ENCODE data around the gene ZNF598. TPM values are rescaled to one million over a fixed set of nuclear protein-coding genes. Genes with fewer than 3 reads are reported as not detected.

Gene ZNF598
- total RNA-seq, 1 donor from 2014 or later = 46.0 TPM

- peaks cover 2% of the 10 kb centered on the region for H3K4me1 Mint-ChIP-seq (ENCODE audit: low read depth, unreplicated experiment)
- H3K9ac ChIP-seq (ENCODE audit: low read length) = peak within 1 kb of the TSS; percentile 83
- peaks cover 15% of the 10 kb centered on the region for H3K4me1 ChIP-seq (ENCODE audit: insufficient read depth, low read length)
- peak within 1 kb of the TSS; percentile 91 for H3K4me2 ChIP-seq (ENCODE audit: low read length)
- no peaks in the 10 kb centered on the region for H3K9me3 ChIP-seq (ENCODE audit: insufficient read depth, low read depth, low read length)
- peaks cover 16% of the 10 kb centered on the region for H3K79me2 ChIP-seq (ENCODE audit: insufficient read depth, low read length)
- peak within 1 kb of the TSS; percentile 92 for H3K27ac Mint-ChIP-seq (ENCODE audit: unreplicated experiment)
- no peak for TF ChIP-seq CTCF (IDR thresholded peaks at IDR 0.05; ENCODE audit: insufficient read depth, low read depth, low read length)
- TF ChIP-seq EZH2 (IDR thresholded peaks at IDR 0.05; ENCODE audit: insufficient read depth, low read length) = no peak
- peak within 1 kb of the TSS; percentile 68 for H3K4me3 ChIP-seq (ENCODE audit: insufficient read depth, low read depth, low read length)
- peaks cover 48% of the 10 kb centered on the region for H4K20me1 ChIP-seq (ENCODE audit: insufficient read depth, low read length)
- DNase-seq (ENCODE audit: low read depth) (peak; percentile 79), FAIRE-seq (no peak)
- H2AFZ ChIP-seq (ENCODE audit: low read depth, low read length) = peak within 1 kb of the TSS; percentile 73
- H3K36me3 Mint-ChIP-seq (ENCODE audit: low read depth, unreplicated experiment) = peaks cover 2% of the 10 kb centered on the region
- peaks cover 5% of the 10 kb centered on the region for H3K36me3 ChIP-seq (ENCODE audit: insufficient read depth, low read length)
- H3K27ac ChIP-seq (ENCODE audit: low read depth, low read length) = no peak within 1 kb of the TSS
- peaks cover 33% of the 10 kb centered on the region for H3K27me3 ChIP-seq (ENCODE audit: insufficient read depth, low read length)
- peaks cover 23% of the 10 kb centered on the region for H3K27me3 Mint-ChIP-seq (ENCODE audit: low read depth, unreplicated experiment)
- H3K4me3 Mint-ChIP-seq (ENCODE audit: unreplicated experiment) = peak within 1 kb of the TSS; percentile 86
- no peaks in the 10 kb centered on the region for H3K9me3 Mint-ChIP-seq (ENCODE audit: unreplicated experiment)
These were observed 25.9 kb downstream of the ZNF598 start, which contains the start of gene GFER for GRCh38 chr16:1983544-1984346. Gene GFER (plus strand): TSS chr16:1984193. CDS start chr16:1984219, 26 bp downstream.

- H3K9me3 Mint-ChIP-seq (ENCODE audit: unreplicated experiment) = no peaks in the 10 kb centered on the region
- no peak for FAIRE-seq
- peaks cover 19% of the 10 kb centered on the region for H3K27me3 Mint-ChIP-seq (ENCODE audit: low read depth, unreplicated experiment)
- no peak for DNase-seq (ENCODE audit: low read depth)
- peaks cover 2% of the 10 kb centered on the region for H3K36me3 Mint-ChIP-seq (ENCODE audit: low read depth, unreplicated experiment)
- H2AFZ ChIP-seq (ENCODE audit: low read depth, low read length) = no peak overlapping the region
- peaks cover 48% of the 10 kb centered on the region for H4K20me1 ChIP-seq (ENCODE audit: insufficient read depth, low read length)
- peak overlapping the region; percentile 92 for H3K27ac Mint-ChIP-seq (ENCODE audit: unreplicated experiment)
- H3K4me1 Mint-ChIP-seq (ENCODE audit: low read depth, unreplicated experiment) = peaks cover 2% of the 10 kb centered on the region
- no peaks in the 10 kb centered on the region for H3K9me3 ChIP-seq (ENCODE audit: insufficient read depth, low read depth, low read length)
- peak overlapping the region; percentile 84 for H3K4me3 Mint-ChIP-seq (ENCODE audit: unreplicated experiment)
- no peak overlapping the region for H3K27ac ChIP-seq (ENCODE audit: low read depth, low read length)
- H3K9ac ChIP-seq (ENCODE audit: low read length) = peak overlapping the region; percentile 53
- H3K4me2 ChIP-seq (ENCODE audit: low read length) = peak overlapping the region; percentile 91
- peak overlapping the region; percentile 68 for H3K4me3 ChIP-seq (ENCODE audit: insufficient read depth, low read depth, low read length)
- peaks cover 32% of the 10 kb centered on the region for H3K27me3 ChIP-seq (ENCODE audit: insufficient read depth, low read length)
- peaks cover 5% of the 10 kb centered on the region for H3K36me3 ChIP-seq (ENCODE audit: insufficient read depth, low read length)
- H3K4me1 ChIP-seq (ENCODE audit: insufficient read depth, low read length) = peaks cover 15% of the 10 kb centered on the region
- H3K79me2 ChIP-seq (ENCODE audit: insufficient read depth, low read length) = peaks cover 16% of the 10 kb centered on the region
- no peak for TF ChIP-seq CTCF (IDR thresholded peaks at IDR 0.05; ENCODE audit: insufficient read depth, low read depth, low read length)
- no peak for TF ChIP-seq EZH2 (IDR thresholded peaks at IDR 0.05; ENCODE audit: insufficient read depth, low read length)
These were observed 26.6 kb downstream of the ZNF598 start for GRCh38 chr16:1982991-1983543.

Data from astrocyte (in vitro differentiated cells and primary cell).